ENCODE measurements around the gene VEGFB. TPM values are rescaled to one million over a fixed set of nuclear protein-coding genes. Genes with fewer than 3 reads are reported as not detected.

The VEGFB gene
- total RNA-seq, 1 donor: 37.6 TPM

DNA sequence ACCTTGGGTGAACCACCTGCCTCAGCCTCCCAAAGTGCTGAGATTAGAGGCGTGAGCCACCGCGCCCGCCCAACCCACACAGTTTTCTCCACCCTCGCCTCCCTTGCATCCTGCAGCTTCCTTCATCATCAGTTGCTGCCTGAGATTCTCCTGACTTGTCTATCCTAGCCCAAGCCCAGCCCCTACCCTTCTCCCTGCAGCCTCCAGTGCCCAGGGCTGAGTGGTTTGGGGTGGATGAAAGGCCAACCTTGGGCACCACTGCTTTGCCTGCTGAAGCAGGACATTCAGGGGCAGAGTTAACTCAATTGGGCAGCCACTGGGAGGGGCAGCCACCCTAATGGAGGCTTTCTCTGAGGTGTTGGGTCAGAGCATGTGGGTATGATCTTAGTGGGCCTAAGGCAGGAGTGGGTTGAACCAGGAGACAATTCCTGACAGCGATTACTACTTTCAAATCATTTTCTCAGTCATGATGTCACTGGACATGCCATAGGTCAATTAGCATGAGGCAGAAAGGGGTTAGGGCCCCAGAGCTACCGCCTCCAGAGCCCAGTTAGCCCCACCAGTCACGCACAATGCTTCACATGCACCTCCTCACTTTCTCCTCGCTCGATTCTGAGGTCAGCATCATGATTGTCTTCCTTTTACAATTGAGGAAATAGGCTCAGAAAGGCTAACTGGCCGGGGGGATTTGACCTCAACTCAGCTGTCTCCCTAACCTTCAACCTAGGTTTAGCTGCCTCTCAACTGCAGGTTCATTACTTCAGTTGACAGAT, 5.5 kb downstream of the VEGFB start:
- Histone ChIP-seq H3K4me1 (ENCODE audit: insufficient read depth, low read length) (peaks cover 30% of the 10 kb centered on the region), H3K4me3 (ENCODE audit: insufficient read depth, low read length) (peak overlapping the region; percentile 87), H4K20me1 (ENCODE audit: insufficient read depth, low read length) (peaks cover 12% of the 10 kb centered on the region), H2AFZ (ENCODE audit: low read length) (no peak overlapping the region), H3K4me2 (ENCODE audit: insufficient read depth, low read length) (peak overlapping the region; percentile 91), H3K79me2 (ENCODE audit: insufficient read depth, low read length) (peaks cover 36% of the 10 kb centered on the region), H3K27ac (ENCODE audit: low read depth, low read length) (peak overlapping the region; percentile 96), H3K36me3 (ENCODE audit: insufficient read depth, low read length) (peaks cover 20% of the 10 kb centered on the region), H3K9me3 (ENCODE audit: low read depth, low read length) (no peaks in the 10 kb centered on the region), H3K27me3 (ENCODE audit: insufficient read depth, low read length) (no peaks in the 10 kb centered on the region)
- no peak for DNase-seq (ENCODE audit: insufficient read length, low spot score, missing footprints)
- TF ChIP-seq, protein P1, sequence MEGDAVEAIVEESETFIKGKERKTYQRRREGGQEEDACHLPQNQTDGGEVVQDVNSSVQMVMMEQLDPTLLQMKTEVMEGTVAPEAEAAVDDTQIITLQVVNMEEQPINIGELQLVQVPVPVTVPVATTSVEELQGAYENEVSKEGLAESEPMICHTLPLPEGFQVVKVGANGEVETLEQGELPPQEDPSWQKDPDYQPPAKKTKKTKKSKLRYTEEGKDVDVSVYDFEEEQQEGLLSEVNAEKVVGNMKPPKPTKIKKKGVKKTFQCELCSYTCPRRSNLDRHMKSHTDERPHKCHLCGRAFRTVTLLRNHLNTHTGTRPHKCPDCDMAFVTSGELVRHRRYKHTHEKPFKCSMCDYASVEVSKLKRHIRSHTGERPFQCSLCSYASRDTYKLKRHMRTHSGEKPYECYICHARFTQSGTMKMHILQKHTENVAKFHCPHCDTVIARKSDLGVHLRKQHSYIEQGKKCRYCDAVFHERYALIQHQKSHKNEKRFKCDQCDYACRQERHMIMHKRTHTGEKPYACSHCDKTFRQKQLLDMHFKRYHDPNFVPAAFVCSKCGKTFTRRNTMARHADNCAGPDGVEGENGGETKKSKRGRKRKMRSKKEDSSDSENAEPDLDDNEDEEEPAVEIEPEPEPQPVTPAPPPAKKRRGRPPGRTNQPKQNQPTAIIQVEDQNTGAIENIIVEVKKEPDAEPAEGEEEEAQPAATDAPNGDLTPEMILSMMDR (IDR thresholded peaks at IDR 0.05; ENCODE audit: extremely low read depth, low read depth, low read length): no peak

DNA sequence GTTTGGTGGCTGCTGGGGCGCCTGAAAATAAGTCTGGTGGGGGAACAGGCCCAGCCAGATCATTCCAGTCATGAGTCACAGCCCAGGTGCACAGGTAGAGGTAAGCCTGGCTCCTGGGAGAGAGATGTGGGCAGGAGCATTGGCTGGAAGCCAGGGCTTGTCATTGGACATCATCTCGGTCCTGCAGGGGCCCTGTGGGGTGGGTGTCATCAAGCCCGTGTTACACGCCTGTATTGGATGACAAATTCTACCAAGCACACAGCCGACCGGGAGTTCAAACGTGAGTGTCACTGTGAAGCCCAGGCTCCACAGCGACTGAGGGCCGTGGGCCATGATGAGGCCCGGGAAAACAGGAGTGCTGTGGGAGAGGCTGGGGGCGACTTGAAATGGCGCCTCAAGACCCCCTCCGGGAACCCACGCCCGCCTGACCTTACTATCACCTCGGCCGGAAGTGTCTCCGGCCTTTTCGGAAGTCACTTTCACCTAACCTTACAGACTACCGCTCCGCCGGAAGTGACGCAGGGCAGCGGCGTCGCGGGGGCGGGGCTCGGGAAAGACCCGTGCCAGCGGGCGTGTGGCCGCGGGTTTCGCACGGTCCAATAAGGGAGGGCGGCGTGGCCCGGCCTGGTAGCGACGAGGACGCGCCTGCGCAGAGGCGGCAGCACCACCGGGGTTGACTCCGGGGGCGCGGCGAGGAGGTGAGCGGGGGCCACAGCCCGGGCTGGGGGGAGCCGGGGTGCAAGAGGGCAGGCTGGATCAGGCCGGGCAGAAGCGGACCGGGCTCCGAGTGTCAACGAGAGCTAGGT, 6.3 kb downstream of the VEGFB start, which contains the start of gene FKBP2:
FKBP2 (plus strand) TSS at position 661 of the 806 bp plus-strand sequence. CDS start 1,293 bp downstream, outside the sequence.
- H3K4me3 ChIP-seq (ENCODE audit: insufficient read depth, low read length): peak within 1 kb of the TSS; percentile 87
- peak; percentile 100 for DNase-seq (ENCODE audit: insufficient read length, low spot score, missing footprints)
- peak within 1 kb of the TSS; percentile 91 for H3K4me2 ChIP-seq (ENCODE audit: insufficient read depth, low read length)
- H3K79me2 ChIP-seq (ENCODE audit: insufficient read depth, low read length): peaks cover 37% of the 10 kb centered on the region
- H3K27ac ChIP-seq (ENCODE audit: low read depth, low read length): peak within 1 kb of the TSS; percentile 96
- TF ChIP-seq, protein P1 (IDR thresholded peaks at IDR 0.05; ENCODE audit: extremely low read depth, low read depth, low read length): no peak
- peaks cover 31% of the 10 kb centered on the region for H3K4me1 ChIP-seq (ENCODE audit: insufficient read depth, low read length)
- H2AFZ ChIP-seq (ENCODE audit: low read length): peak within 1 kb of the TSS; percentile 94
- H3K27me3 ChIP-seq (ENCODE audit: insufficient read depth, low read length): no peaks in the 10 kb centered on the region
- H3K36me3 ChIP-seq (ENCODE audit: insufficient read depth, low read length): peaks cover 20% of the 10 kb centered on the region
- H3K9me3 ChIP-seq (ENCODE audit: low read depth, low read length): no peaks in the 10 kb centered on the region
- H4K20me1 ChIP-seq (ENCODE audit: insufficient read depth, low read length): peaks cover 11% of the 10 kb centered on the region

DNA sequence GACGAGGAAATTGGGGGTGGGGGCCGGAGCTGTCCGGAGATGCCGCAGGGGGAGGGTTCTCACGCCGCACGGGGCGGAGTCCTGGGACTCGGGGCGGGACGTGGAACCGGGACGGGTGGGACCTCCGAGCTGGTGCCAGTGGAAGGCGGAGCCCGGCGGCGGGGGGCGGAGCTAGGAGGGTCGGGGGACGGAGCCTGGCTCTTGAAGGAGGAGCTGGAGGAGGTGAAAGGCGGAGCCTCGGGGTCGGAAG, 6.8 kb downstream of the VEGFB start:
- H3K79me2 ChIP-seq (ENCODE audit: insufficient read depth, low read length): peaks cover 41% of the 10 kb centered on the region
- H4K20me1 ChIP-seq (ENCODE audit: insufficient read depth, low read length): peaks cover 8% of the 10 kb centered on the region
- peaks cover 29% of the 10 kb centered on the region for H3K4me1 ChIP-seq (ENCODE audit: insufficient read depth, low read length)
- no peaks in the 10 kb centered on the region for H3K9me3 ChIP-seq (ENCODE audit: low read depth, low read length)
- TF ChIP-seq, protein P1 (IDR thresholded peaks at IDR 0.05; ENCODE audit: extremely low read depth, low read depth, low read length): no peak
- H2AFZ ChIP-seq (ENCODE audit: low read length): peak overlapping the region; percentile 70
- peak; percentile 99 for DNase-seq (ENCODE audit: insufficient read length, low spot score, missing footprints)
- peak overlapping the region; percentile 91 for H3K4me2 ChIP-seq (ENCODE audit: insufficient read depth, low read length)
- peak overlapping the region; percentile 96 for H3K27ac ChIP-seq (ENCODE audit: low read depth, low read length)
- H3K36me3 ChIP-seq (ENCODE audit: insufficient read depth, low read length): peaks cover 20% of the 10 kb centered on the region
- peak overlapping the region; percentile 87 for H3K4me3 ChIP-seq (ENCODE audit: insufficient read depth, low read length)
- no peaks in the 10 kb centered on the region for H3K27me3 ChIP-seq (ENCODE audit: insufficient read depth, low read length)
